Measurements from ENCODE around the gene SF3A2.

SF3A2 gene

DNA sequence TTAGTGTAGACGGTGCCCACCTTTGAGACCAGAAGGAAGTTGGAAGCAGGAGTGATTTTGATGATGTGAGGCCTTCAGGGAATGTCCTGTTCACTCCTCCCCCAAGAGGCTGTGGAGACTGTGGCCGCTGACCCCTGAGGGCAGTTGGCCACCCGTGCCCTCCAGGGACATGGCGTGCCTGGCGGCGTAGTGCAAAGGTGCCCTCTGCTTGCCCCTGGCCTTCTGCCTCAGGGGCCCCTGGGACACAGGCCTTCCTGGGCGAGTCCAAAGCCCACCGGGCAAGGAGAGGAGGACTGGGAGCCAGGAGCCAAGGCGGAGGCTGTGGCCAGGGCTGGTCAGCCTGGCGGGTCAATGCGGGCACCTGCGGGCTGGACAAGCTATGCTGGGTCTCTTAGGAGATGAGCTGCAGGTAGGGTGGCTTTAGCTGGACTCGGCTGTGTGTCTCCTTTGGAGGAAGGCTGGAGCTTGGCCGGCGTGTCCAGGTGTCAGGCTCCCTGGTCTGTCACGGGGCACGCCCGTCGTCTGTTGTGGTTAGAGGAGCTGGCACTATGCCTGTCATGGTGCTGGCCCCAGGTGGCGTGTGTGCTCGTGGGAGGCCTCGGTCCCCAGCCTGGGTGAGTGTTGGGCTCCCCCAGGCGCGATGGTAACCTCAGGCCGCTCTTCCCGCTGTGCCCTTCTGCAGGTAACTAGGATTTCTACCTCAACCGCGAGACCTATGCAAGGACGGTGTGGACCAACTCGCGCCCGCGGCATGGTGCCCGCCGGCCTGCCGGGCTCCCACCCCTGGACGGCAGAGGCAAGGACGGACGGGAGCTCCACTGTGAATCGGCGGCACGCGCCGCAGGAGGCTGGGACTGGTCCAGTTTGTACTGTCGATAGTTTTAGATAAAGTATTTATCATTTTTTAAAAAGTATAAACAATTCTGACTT, 7.3 kb upstream of the SF3A2 start:
- Histone ChIP-seq H3K56ac (ENCODE audit: low read length) (no peak overlapping the region), H3K36me3 (ENCODE audit: control insufficient read depth, insufficient read depth, low read length) (peaks cover 7% of the 10 kb centered on the region), H3K79me1 (ENCODE audit: low read length) (peaks cover 9% of the 10 kb centered on the region), H3K4me2 (ENCODE audit: low read length) (no peak overlapping the region), H2BK5ac (ENCODE audit: low read length) (no peak overlapping the region), H3K79me2 (ENCODE audit: control insufficient read depth, insufficient read depth, low read length) (peaks cover 8% of the 10 kb centered on the region), H3K23ac (ENCODE audit: low read length) (no peak overlapping the region), H3K4me3 (ENCODE audit: low read length) (no peak overlapping the region), H2BK120ac (ENCODE audit: low read depth, low read length) (no peak overlapping the region), H3K9ac (ENCODE audit: low read length) (no peak overlapping the region), H3K27me3 (ENCODE audit: insufficient read depth, low read length, poor library complexity) (no peaks in the 10 kb centered on the region), H2BK15ac (replicated peaks; ENCODE audit: low read depth) (no peak overlapping the region), H4K8ac (ENCODE audit: low read depth, low read length) (no peak overlapping the region), H3K4ac (ENCODE audit: low read depth, low read length) (no peak overlapping the region), H3K18ac (ENCODE audit: low read length) (no peak overlapping the region), H4K5ac (ENCODE audit: low read length) (no peak overlapping the region), H3K4me1 (ENCODE audit: control insufficient read depth, low read depth, low read length) (no peaks in the 10 kb centered on the region), H2AK5ac (ENCODE audit: low read length) (no peak overlapping the region), H3K27ac (ENCODE audit: low read depth, low read length) (no peak overlapping the region)
- WGBS (ENCODE audit: extremely low coverage, insufficient coverage, low lambda C conversion rate) = no CpG with 5 or more reads among the region's 45 CpGs
- no peak for DNase-seq

DNA sequence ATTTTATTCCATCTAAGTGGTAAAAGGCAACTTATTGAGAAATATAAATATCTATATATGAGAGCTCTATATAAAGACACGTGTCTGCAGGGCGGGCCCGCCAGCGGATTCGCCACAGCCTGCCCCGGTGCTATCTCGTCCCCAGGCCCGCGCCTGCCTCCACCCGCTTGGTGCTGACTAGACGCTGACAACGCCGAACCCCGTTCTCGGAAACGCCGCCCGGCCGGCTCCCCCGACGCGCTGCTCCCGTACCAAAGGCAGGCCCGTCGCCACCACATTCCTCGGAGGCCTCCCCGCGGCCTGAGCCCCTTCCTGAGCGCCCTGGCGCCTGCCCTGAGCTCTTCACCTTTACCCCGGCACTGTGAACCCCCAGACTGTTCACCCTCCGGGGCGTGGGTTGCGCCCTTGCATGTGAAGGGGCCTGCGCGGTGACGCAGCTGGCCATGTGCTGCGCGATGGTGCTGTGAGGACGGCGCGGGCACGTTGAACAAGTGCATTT, 6.5 kb upstream of the SF3A2 start:
- no CpG with 5 or more reads among the region's 43 CpGs for WGBS (ENCODE audit: extremely low coverage, insufficient coverage, low lambda C conversion rate)
- H4K8ac ChIP-seq (ENCODE audit: low read depth, low read length) = no peak overlapping the region
- H2BK5ac ChIP-seq (ENCODE audit: low read length) = no peak overlapping the region
- no peak overlapping the region for H3K4ac ChIP-seq (ENCODE audit: low read depth, low read length)
- no peak overlapping the region for H3K23ac ChIP-seq (ENCODE audit: low read length)
- no peak overlapping the region for H4K5ac ChIP-seq (ENCODE audit: low read length)
- H3K36me3 ChIP-seq (ENCODE audit: control insufficient read depth, insufficient read depth, low read length) = peaks cover 4% of the 10 kb centered on the region
- H3K27ac ChIP-seq (ENCODE audit: low read depth, low read length) = no peak overlapping the region
- peaks cover 11% of the 10 kb centered on the region for H3K79me1 ChIP-seq (ENCODE audit: low read length)
- H2BK15ac ChIP-seq (replicated peaks; ENCODE audit: low read depth) = no peak overlapping the region
- H3K18ac ChIP-seq (ENCODE audit: low read length) = no peak overlapping the region
- H3K79me2 ChIP-seq (ENCODE audit: control insufficient read depth, insufficient read depth, low read length) = peaks cover 15% of the 10 kb centered on the region
- no peak overlapping the region for H3K56ac ChIP-seq (ENCODE audit: low read length)
- H3K9ac ChIP-seq (ENCODE audit: low read length) = no peak overlapping the region
- no peak for DNase-seq
- no peaks in the 10 kb centered on the region for H3K27me3 ChIP-seq (ENCODE audit: insufficient read depth, low read length, poor library complexity)
- H3K4me3 ChIP-seq (ENCODE audit: low read length) = no peak overlapping the region
- no peaks in the 10 kb centered on the region for H3K4me1 ChIP-seq (ENCODE audit: control insufficient read depth, low read depth, low read length)
- no peak overlapping the region for H2AK5ac ChIP-seq (ENCODE audit: low read length)
- no peak overlapping the region for H2BK120ac ChIP-seq (ENCODE audit: low read depth, low read length)
- H3K4me2 ChIP-seq (ENCODE audit: low read length) = no peak overlapping the region

DNA sequence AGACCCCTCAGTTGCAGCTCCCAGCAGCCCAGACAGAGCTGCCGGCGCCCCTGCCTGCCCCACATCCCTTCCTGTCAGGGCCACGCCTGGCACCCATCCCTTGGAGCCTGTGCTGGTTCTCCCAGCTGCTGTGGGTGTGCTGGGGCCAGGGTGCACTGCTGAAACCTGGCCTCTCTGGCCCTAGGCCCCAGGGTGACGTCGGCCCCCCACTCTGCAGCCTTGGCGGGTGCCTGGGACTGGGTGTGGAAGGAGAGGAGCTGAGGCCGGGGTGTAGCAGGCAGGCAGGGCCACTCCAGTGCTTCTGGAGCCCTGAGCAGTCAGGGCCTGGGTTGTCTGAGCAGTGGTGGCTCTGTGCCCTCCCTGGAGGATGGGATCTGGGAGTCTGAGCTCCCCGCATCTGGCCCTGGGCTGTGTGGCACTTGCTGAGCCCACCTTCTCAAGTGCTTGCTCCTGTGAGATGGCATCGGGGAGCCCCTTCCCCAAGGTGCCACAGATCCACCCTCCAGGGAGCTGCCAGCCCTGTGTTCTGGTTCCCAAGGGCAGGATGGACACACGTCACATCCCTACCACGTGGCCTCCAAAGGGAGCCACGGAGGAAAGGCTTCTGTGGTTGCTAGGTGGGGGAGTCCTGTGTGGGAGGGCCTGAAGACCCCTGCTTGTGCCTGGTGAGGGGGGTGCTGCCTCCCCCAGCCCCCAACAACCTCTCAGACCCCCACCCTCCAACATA, 5.7 kb upstream of the SF3A2 start:
- Histone ChIP-seq H3K18ac (ENCODE audit: low read length) (no peak overlapping the region), H2BK15ac (replicated peaks; ENCODE audit: low read depth) (no peak overlapping the region), H3K27me3 (ENCODE audit: insufficient read depth, low read length, poor library complexity) (no peaks in the 10 kb centered on the region), H3K27ac (ENCODE audit: low read depth, low read length) (no peak overlapping the region), H2AK5ac (ENCODE audit: low read length) (no peak overlapping the region), H4K8ac (ENCODE audit: low read depth, low read length) (no peak overlapping the region), H2BK5ac (ENCODE audit: low read length) (no peak overlapping the region), H3K4me2 (ENCODE audit: low read length) (no peak overlapping the region), H3K4ac (ENCODE audit: low read depth, low read length) (no peak overlapping the region), H3K79me2 (ENCODE audit: control insufficient read depth, insufficient read depth, low read length) (peaks cover 22% of the 10 kb centered on the region), H3K23ac (ENCODE audit: low read length) (no peak overlapping the region), H3K4me1 (ENCODE audit: control insufficient read depth, low read depth, low read length) (no peaks in the 10 kb centered on the region), H4K5ac (ENCODE audit: low read length) (no peak overlapping the region), H3K4me3 (ENCODE audit: low read length) (no peak overlapping the region), H3K56ac (ENCODE audit: low read length) (no peak overlapping the region), H3K9ac (ENCODE audit: low read length) (no peak overlapping the region), H3K36me3 (ENCODE audit: control insufficient read depth, insufficient read depth, low read length) (peaks cover 4% of the 10 kb centered on the region), H2BK120ac (ENCODE audit: low read depth, low read length) (no peak overlapping the region), H3K79me1 (ENCODE audit: low read length) (peaks cover 11% of the 10 kb centered on the region)
- no peak for DNase-seq
- WGBS (ENCODE audit: extremely low coverage, insufficient coverage, low lambda C conversion rate) = no CpG with 5 or more reads among the region's 12 CpGs

DNA sequence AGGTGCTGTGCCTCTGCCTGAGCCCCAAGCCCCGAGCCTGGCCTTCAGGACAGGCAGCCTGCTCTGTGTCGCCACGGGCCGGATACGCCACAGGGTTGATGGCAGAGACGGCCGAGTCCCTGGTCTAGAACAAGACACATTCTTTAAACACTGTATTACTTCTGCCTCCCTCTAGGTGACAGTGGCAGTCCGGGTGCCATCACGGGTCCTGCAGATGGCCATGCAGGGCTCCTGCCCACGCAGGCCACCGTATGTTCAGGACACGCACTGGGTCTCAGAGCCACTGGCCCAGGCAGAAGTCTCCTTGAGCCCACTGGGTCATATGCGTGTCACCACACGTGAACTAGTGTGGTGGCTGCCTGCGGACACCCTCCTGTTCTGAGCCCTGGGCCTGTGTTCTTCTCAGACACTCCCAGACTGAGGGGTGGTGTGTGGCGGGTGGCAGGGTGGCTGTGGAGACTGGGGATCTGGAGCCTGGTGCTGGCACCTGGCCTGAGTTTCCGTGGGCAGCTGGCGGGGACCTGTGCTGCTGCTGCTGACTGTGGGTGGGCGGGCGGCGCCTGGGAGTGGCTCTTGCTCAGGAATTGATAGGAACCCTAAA, 4.9 kb upstream of the SF3A2 start:
- Histone ChIP-seq H3K4me1 (ENCODE audit: control insufficient read depth, low read depth, low read length) (no peaks in the 10 kb centered on the region), H3K23ac (ENCODE audit: low read length) (no peak overlapping the region), H2BK15ac (replicated peaks; ENCODE audit: low read depth) (no peak overlapping the region), H2BK5ac (ENCODE audit: low read length) (no peak overlapping the region), H3K56ac (ENCODE audit: low read length) (no peak overlapping the region), H3K79me1 (ENCODE audit: low read length) (peaks cover 11% of the 10 kb centered on the region), H4K8ac (ENCODE audit: low read depth, low read length) (no peak overlapping the region), H2AK5ac (ENCODE audit: low read length) (no peak overlapping the region), H3K27me3 (ENCODE audit: insufficient read depth, low read length, poor library complexity) (no peaks in the 10 kb centered on the region), H3K4me2 (ENCODE audit: low read length) (no peak overlapping the region), H4K5ac (ENCODE audit: low read length) (no peak overlapping the region), H3K9ac (ENCODE audit: low read length) (no peak overlapping the region), H3K4ac (ENCODE audit: low read depth, low read length) (no peak overlapping the region), H3K18ac (ENCODE audit: low read length) (no peak overlapping the region), H3K27ac (ENCODE audit: low read depth, low read length) (no peak overlapping the region), H3K36me3 (ENCODE audit: control insufficient read depth, insufficient read depth, low read length) (peaks cover 4% of the 10 kb centered on the region), H2BK120ac (ENCODE audit: low read depth, low read length) (no peak overlapping the region), H3K79me2 (ENCODE audit: control insufficient read depth, insufficient read depth, low read length) (peaks cover 22% of the 10 kb centered on the region), H3K4me3 (ENCODE audit: low read length) (no peak overlapping the region)
- no CpG with 5 or more reads among the region's 21 CpGs for WGBS (ENCODE audit: extremely low coverage, insufficient coverage, low lambda C conversion rate)
- DNase-seq = peak; percentile 36

DNA sequence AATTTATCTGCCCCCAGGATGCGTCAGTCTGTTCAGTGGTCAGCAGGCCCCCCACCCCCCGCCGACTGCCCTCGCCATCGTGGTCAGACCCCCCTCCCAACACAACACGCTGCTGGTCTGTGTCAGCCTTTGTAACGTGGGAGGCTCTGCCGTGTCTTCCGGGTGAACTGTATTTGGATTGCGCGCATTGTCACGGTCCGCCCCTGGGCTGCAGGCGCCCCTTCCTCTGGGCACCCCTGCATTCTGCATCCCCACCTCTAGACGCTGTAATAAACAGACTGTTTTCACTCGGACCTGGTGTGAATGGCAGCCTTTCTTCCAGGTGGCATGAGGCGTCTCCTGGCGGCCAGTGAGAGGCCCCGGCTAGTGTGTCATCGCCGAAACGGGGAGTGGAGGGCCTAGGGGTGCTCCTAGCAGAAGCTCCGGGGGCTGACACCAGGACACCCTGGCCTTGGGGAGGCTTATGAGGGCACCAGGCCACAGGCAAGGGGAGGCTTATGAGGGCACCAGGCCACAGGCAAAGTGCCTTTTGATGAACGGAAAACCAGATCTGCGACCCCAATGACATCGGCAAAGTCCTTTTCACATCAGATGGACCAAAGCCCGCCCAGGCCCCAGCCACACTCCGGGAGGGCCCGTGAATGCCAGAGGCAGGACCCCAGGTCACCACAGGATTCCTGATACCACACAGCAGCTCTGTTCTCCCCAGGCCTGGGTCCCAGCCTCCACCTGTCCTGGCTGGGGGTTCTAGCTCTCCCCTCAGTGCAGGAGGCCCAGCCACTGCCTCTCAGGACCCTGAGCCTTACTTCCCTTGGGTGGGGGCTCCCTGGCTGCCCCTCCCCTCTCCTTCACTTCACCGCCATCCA, 4.1 kb upstream of the SF3A2 start:
- DNase-seq = no peak
- Histone ChIP-seq H2BK15ac (replicated peaks; ENCODE audit: low read depth) (no peak overlapping the region), H4K5ac (ENCODE audit: low read length) (no peak overlapping the region), H3K27ac (ENCODE audit: low read depth, low read length) (no peak overlapping the region), H3K4me2 (ENCODE audit: low read length) (no peak overlapping the region), H3K56ac (ENCODE audit: low read length) (no peak overlapping the region), H3K9ac (ENCODE audit: low read length) (no peak overlapping the region), H3K18ac (ENCODE audit: low read length) (no peak overlapping the region), H3K27me3 (ENCODE audit: insufficient read depth, low read length, poor library complexity) (no peaks in the 10 kb centered on the region), H2AK5ac (ENCODE audit: low read length) (no peak overlapping the region), H3K23ac (ENCODE audit: low read length) (no peak overlapping the region), H2BK120ac (ENCODE audit: low read depth, low read length) (no peak overlapping the region), H2BK5ac (ENCODE audit: low read length) (no peak overlapping the region), H3K79me2 (ENCODE audit: control insufficient read depth, insufficient read depth, low read length) (peaks cover 28% of the 10 kb centered on the region), H3K4ac (ENCODE audit: low read depth, low read length) (no peak overlapping the region), H3K4me3 (ENCODE audit: low read length) (no peak overlapping the region), H3K4me1 (ENCODE audit: control insufficient read depth, low read depth, low read length) (peaks cover under 1% of the 10 kb centered on the region), H3K36me3 (ENCODE audit: control insufficient read depth, insufficient read depth, low read length) (peaks cover 4% of the 10 kb centered on the region), H3K79me1 (ENCODE audit: low read length) (peaks cover 12% of the 10 kb centered on the region), H4K8ac (ENCODE audit: low read depth, low read length) (no peak overlapping the region)
- no CpG with 5 or more reads among the region's 30 CpGs for WGBS (ENCODE audit: extremely low coverage, insufficient coverage, low lambda C conversion rate)
